ENCODE results near the gene SLC36A3. TPM values are rescaled to one million over a fixed set of nuclear protein-coding genes. Genes with fewer than 3 reads are reported as not detected.
"Not testable (repeated sequence)": the region's sequence is repeated elsewhere in the genome, so short reads cannot be mapped to it uniquely, and the experiment has no call there.

Gene SLC36A3
- total RNA-seq, 2 experiments from 2014 or later = not detected

DNA sequence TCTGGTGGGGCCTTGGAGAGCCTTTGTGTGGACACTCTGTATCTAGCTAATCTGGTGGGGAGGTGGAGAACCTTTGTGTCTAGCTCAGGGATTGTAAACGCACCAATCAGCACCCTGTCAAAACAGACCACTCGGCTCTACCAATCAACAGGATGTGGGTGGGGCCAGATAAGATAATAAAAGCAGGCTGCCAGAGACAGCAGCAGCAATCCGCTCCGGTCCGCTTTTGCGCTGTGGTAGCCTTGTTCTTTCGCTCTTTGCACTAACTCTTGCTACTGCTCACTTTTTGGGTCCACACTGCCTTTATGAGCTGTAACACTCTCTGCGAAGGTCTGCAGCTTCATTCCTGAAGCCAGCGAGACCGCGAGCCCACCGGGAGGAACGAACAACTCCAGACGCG is 6.3 kb upstream of the SLC36A3 start:
- CTCF ChIA-PET, POLR2A ChIA-PET: not testable (repeated sequence)

DNA sequence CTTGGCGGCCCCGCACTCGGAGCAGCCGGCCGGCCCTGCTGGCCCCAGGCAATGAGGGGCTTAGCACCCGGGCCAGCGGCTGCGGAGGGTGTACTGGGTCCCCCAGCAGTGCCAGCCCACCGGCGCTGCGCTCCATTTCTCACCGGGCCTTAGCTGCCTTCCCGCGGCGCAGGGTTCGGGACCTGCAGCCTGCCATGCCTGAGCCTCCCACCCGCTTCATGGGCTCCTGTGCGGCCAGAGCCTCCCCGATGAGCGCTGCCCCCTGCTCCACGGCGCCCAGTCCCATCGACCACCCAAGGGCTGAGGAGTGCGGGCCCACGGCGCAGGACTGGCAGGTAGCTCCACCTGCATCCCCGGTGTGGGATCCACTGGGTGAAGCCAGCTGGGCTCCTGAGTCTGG is 5.7 kb upstream of the SLC36A3 start:
- POLR2A ChIA-PET, CTCF ChIA-PET: not testable (repeated sequence)

DNA sequence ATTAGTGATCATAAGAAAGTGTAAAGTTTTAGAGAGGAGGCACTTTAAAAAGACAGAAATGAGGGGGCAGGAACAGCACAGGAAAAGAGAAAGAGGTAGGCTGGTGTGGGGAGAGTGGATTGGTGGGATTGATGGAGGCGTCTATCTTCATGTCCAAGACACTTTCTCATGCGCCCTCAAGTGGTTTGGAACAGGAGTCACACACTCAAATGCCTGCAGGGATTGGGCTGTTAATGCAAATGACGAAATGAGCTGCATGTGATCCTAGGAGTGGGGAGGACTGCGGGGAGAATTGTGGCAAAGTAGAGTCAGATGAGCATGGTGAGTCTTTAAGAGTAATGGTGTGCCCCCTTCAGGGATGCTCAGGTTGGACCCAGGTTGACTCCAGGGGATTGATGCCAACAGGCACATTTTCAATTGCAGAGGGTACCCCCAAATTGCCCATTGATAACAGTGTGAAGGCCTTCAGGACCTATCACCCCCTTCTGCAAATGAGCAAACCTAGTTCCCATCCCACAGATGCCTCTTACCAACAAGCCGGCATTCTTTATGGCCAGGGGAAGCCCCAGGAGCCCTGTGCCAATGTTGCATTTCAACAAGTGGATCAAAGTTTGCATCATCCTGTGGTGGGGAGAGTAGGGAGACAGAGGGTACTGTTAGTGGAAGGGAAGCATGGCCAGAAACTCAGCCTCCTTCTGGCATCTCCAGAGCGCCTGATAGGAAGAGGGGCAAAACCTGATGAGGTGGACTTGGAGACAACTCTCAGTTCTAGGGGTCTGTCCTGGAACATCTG is 5.3 kb downstream of the SLC36A3 start:
- ChIA-PET POLR2A (no interaction called here), CTCF (interaction anchor here (0.7 to 1.5 kb wide), 2 partner anchors 10 to 87 kb away, joined by 3 to 5 read pairs; no protein-coding TSS in a partner anchor)

GRCh38 chr5:151296974-151297373 is 6.6 kb downstream of the SLC36A3 start:
- CTCF ChIA-PET = no interaction called here

DNA sequence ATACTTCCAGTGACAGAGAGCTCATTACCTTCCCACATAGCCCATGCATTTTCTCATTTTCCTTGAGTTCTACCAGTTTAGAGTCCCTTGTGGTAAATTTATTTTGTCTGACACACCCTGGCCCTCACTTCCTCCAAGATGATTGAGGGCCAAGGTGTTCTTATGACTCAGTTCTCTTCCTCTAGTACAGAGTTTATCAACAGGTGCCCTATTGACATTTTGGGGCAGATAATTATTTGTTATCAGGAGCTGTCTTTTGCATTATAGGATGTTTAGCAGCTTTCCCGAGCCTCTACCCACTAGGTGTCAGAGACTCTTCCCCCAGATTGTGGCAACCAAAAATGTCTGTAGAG is 7.1 kb downstream of the SLC36A3 start:
- ChIA-PET POLR2A (no interaction called here), CTCF (interaction anchor here (0.5 kb wide), 1 partner anchor 70 kb away, joined by 3 read pairs; no protein-coding TSS in a partner anchor)

More at GRCh38 chr5:151296974-151297373, 6.6 kb downstream of the SLC36A3 start:
- POLR2A ChIA-PET = no interaction called here

- POLR2A ChIA-PET = no interaction called here
- CTCF ChIA-PET = interaction anchor here (0.5 kb wide), 1 partner anchor 69 kb away, joined by 3 read pairs; no protein-coding TSS in a partner anchor
These were observed 7.6 kb downstream of the SLC36A3 start for GRCh38 chr5:151295791-151296477.

- CTCF ChIA-PET = no interaction called here
- POLR2A ChIA-PET = no interaction called here
These were observed 8.4 kb downstream of the SLC36A3 start for GRCh38 chr5:151295138-151295537.

DNA sequence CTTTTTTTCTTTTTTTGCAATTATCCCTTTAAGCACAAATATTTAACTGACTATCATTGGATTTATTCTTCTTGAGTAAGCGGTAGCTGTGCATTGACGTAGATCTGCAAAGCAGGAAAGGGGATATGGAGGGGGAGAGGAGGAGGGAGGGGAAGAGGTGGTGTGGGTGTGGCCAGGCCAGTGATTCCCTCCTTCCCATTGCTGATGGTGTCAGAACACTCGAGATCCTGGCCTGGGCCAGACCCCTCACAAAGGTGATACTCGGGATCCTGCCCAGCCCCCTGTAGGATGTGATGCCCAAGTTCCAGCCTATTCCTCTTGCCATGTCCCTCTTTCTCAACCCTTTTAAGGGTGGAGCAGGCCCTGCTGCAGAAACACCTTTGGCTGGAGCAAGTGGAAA is 9.9 kb downstream of the SLC36A3 start:
- ChIA-PET CTCF (no interaction called here), POLR2A (no interaction called here)

DNA sequence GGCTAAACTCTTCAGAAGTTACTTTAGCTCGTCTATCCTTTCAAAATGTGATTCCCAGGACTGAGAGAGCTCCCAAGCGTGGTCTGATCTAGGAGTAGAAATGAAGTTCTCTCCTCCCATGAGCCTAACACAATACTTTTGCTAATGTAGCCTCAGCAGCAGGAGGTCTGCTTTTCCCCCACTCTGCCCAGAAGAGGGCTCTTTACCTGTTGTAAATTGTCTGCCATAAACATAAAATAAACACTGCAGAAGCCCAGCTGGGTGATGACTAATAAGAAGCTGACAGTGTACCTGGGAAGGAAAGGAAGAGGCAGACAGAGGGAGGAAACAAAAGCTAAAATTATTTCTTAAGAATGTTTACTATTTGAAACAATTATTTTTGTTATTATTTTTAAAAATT is 15.4 kb downstream of the SLC36A3 start:
- ChIA-PET CTCF (interaction anchor here (0.8 to 1.3 kb wide), 2 partner anchors 10 to 364 kb away, joined by 3 to 5 read pairs; no protein-coding TSS in a partner anchor), POLR2A (no interaction called here)

DNA sequence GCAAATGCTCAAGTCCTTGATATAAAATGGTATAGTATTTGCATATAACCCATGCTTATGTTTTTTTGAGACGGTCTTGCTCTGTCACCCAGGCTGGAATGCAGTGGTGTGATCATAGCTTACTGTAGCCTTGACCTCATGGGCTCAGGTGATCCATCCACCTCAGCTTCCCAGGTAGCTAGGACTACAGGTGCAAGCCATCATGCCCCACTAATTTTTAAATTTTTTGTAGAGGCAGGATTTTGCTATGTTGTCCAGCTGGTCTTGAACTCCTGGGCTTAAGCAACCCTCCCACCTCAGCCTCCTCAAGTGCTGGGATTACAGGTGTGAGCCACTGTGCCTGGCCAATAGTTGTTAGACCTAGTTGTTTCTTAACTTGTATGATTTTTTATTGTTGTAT is 17.3 kb downstream of the SLC36A3 start:
- CTCF ChIA-PET = no interaction called here
- POLR2A ChIA-PET = no interaction called here

GRCh38 chr5:151285683-151286082 is 17.9 kb downstream of the SLC36A3 start:
- ChIA-PET CTCF (no interaction called here), POLR2A (no interaction called here)

DNA sequence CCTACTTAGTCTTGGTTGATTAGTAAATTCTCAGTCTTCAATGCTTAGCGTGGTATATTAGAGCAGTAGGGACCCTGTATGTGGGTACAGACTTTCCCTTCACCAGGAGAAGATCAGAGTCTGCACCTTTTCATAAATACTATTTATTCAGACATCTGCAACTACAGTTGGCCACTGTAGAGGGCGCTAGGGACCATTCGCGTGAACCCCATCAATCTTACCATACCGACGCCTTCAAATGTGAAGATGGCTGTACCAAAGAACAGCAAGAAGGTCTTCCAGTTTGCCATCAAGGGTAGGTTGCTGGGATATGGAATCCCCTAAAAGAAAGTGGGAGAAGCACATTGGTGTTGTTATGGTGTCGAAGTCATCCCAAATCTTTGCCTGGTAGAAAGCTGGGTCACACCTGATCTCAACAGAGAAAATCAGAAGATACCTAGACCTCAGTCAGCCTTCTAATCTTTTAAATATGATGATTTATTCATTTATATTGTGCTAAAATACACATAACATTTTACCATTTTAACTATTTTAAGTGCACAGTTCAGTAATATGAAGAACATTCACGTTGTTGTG is 19.1 kb downstream of the SLC36A3 start:
- ChIA-PET POLR2A (no interaction called here), CTCF (no interaction called here)

- ChIA-PET POLR2A (no interaction called here), CTCF (no interaction called here)
These were observed 20.3 kb downstream of the SLC36A3 start for GRCh38 chr5:151283120-151283825.

DNA sequence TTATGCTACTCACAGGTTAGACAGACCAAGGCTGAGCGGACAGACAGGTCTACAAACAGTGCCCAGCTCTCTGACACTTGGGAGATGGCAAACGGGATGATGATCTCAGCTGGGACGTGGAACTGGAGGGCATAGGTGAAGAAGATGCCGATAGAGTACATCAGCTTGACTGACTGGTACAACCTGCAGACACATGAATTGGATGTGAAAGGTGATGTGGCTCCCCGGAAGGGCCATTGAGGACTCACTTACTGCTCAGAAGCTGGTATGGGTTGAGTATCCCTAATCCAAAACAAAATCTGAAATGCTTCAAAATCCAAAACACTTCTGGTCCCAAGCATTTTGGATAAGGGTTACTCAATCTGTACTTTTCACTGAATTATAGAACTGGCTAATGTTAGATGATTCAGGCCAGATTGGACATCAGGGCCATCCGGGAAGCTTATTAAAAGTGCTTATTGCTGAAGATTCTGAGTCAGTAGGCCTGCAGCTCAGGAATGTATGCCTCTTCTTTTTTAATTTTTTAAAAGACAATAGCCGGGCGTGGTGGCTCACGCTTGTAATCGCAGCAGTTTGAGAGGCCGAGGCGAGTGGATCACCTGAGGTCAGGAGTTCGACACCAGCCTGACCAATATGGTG is 22.4 kb downstream of the SLC36A3 start:
- ChIA-PET CTCF (interaction anchor here (1.7 kb wide), 1 partner anchor 35 kb away, joined by 6 read pairs; no protein-coding TSS in a partner anchor), POLR2A (no interaction called here)

DNA sequence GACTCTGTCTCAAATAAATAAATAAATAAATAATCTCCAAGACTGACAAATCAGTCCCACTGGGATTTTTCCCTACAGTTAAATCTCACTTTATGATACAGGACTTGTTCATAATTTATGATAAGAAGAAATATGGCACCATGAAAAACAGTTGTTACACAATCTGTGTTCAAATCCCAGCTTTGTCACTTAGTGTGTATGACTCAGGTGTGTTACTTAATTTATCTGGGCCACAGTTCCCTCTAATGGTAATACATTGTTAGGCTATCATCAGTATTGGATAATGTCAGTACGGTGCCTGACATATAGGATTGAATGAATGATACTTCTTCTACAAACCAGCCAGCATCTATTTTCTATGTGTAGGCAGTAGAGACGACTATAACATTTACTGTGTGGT is 23.1 kb downstream of the SLC36A3 start:
- POLR2A ChIA-PET = no interaction called here
- CTCF ChIA-PET = no interaction called here

- CTCF ChIA-PET = no interaction called here
- POLR2A ChIA-PET = no interaction called here
These were observed 24.7 kb downstream of the SLC36A3 start for GRCh38 chr5:151278845-151279244.

- ChIA-PET POLR2A (no interaction called here), CTCF (no interaction called here)
These were observed 27.8 kb downstream of the SLC36A3 start for GRCh38 chr5:151275803-151276202.

DNA sequence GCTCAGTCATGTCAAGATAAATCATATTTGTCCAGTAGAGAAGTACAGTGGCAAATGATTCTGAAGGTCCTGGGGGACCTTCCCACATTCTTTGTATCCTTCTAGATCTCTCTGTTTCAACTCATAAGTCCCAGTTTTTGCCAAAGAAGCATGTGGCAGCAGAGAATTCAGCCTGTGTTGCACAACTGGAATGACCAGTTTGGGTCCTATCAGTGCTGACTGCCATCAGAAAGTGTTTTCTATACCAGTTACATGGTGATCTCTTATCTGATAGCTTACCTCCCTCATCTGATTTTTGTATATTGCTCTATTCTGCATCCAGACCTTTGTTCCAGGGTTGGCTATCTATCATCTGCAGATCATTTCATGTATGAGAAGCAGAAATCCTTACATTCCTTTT is 28.9 kb downstream of the SLC36A3 start:
- POLR2A ChIA-PET = no interaction called here

GRCh38 chr5:151271336-151271735 is 32.2 kb downstream of the SLC36A3 start:
- ChIA-PET CTCF (no interaction called here), POLR2A (no interaction called here)

More for the DNA sequence above, 28.9 kb downstream of the SLC36A3 start:
- CTCF ChIA-PET = interaction anchor here (0.7 kb wide), 1 partner anchor 226 kb away, joined by 3 read pairs; no protein-coding TSS in a partner anchor

DNA sequence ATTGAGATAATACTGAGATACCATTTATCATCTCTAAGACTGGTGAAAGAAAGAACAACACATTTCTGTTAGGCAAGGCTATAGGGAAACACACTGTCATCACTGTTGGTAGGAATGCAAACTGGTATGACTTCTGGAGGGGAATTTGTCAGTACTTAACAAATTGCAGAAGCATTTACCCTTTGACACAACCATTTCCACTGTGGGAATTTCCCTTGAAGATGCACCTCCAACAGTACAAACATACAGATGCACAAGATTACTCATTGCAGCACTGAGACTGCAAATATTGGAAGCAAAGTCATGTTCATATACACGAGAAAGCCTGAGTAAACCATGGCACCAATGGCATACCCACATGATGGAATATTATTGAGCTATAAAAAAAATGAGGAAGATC is 33.0 kb downstream of the SLC36A3 start:
- CTCF ChIA-PET = no interaction called here
- POLR2A ChIA-PET = no interaction called here
